ENCODE measurements around the gene OPCML. TPM values are rescaled to one million over a fixed set of nuclear protein-coding genes. Genes with fewer than 3 reads are reported as not detected.

OPCML gene
- total and polyA plus RNA-seq, 2 of the 13 experiments (the other 11 are each of a cell fraction or from before 2014, with no cell fraction given): not detected

GRCh38 chr11:133291780-133292179 is 240.5 kb downstream of the OPCML start:
- no peak overlapping the region for H3K27ac ChIP-seq (ENCODE audit: extremely low read length, insufficient read depth, low read length)
- DNase-seq (ENCODE audit: low spot score): no peak
- intact Hi-C loops (cut with micrococcal nuclease; ENCODE audit: unreplicated experiment) (no loop called here), in situ Hi-C loops (cut with HindIII; ENCODE audit: extremely low pct_ligation_motif_present, low pct_unique_long_range_greater_than_20kb) (no loop called here)
- H3K9ac ChIP-seq (ENCODE audit: insufficient read depth, low read depth, low read length): no peak overlapping the region
- no peaks in the 10 kb centered on the region for H3K36me3 ChIP-seq (replicated peaks in 1 of 2; ENCODE audit: control insufficient read depth in 1 of 2, insufficient read depth in 2 of 2, low read length in 2 of 2)
- H3K4me1 ChIP-seq (ENCODE audit: insufficient read depth, low read length): no peaks in the 10 kb centered on the region
- no TSS peak for BruUV-seq (replicated peaks)
- TF ChIP-seq ZNF660 (CRISPR knock-in tag; IDR thresholded peaks at IDR 0.05; ENCODE audit: borderline replicate concordance, low read depth) (no peak), MIXL1 (CRISPR knock-in tag; IDR thresholded peaks at IDR 0.05) (no peak), NRL (CRISPR knock-in tag; IDR thresholded peaks at IDR 0.05; ENCODE audit: borderline replicate concordance) (no peak), MAF1 (CRISPR knock-in tag; IDR thresholded peaks at IDR 0.05; ENCODE audit: borderline replicate concordance) (no peak), FOXC1 (CRISPR knock-in tag; IDR thresholded peaks at IDR 0.05; ENCODE audit: borderline replicate concordance) (no peak), ZNF335 (CRISPR knock-in tag; IDR thresholded peaks at IDR 0.05) (no peak), ZBTB8A (CRISPR knock-in tag; IDR thresholded peaks at IDR 0.05; ENCODE audit: borderline replicate concordance, low read depth) (no peak), CAMTA2 (CRISPR knock-in tag; IDR thresholded peaks at IDR 0.05; ENCODE audit: borderline replicate concordance) (no peak), GATAD2A (CRISPR knock-in tag; IDR thresholded peaks at IDR 0.05) (no peak), ZNF629 (CRISPR knock-in tag; conservative IDR thresholded peaks at IDR 0.05) (no peak), ZNF558 (CRISPR knock-in tag; IDR thresholded peaks at IDR 0.05; ENCODE audit: borderline replicate concordance) (no peak), NR3C1 (CRISPR knock-in tag; IDR thresholded peaks at IDR 0.05) (no peak), ZFP36L2 (CRISPR knock-in tag; IDR thresholded peaks at IDR 0.05) (no peak), SNAPC2 (CRISPR knock-in tag; IDR thresholded peaks at IDR 0.05) (no peak)
- TF ChIP-seq, protein P1, sequence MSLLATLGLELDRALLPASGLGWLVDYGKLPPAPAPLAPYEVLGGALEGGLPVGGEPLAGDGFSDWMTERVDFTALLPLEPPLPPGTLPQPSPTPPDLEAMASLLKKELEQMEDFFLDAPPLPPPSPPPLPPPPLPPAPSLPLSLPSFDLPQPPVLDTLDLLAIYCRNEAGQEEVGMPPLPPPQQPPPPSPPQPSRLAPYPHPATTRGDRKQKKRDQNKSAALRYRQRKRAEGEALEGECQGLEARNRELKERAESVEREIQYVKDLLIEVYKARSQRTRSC (CRISPR knock-in tag; IDR thresholded peaks at IDR 0.05; ENCODE audit: low read depth): no peak
- CTCF ChIA-PET (ENCODE audit: low intra/inter-chr PET ratio, low total read pairs): no interaction called here
- 1% methylated on average over 6 of the region's 7 CpGs for WGBS (ENCODE audit: low lambda C conversion rate)
- H4K20me1 ChIP-seq (ENCODE audit: insufficient read depth, low read length): no peaks in the 10 kb centered on the region
- POLR2A ChIA-PET: no interaction called here
- ATAC-seq: no peak
- H2AFZ ChIP-seq (ENCODE audit: low read length): no peak overlapping the region
- no peaks in the 10 kb centered on the region; a peak in 1 of 5 replicates for H3K27me3 ChIP-seq (ENCODE audit: control insufficient read depth in 1 of 2, insufficient read depth in 2 of 2, low read length in 2 of 2)
- FAIRE-seq: no peak
- H3K79me2 ChIP-seq (ENCODE audit: insufficient read depth, low read length): no peaks in the 10 kb centered on the region
- H3K9me3 ChIP-seq (ENCODE audit: low read length): no peaks in the 10 kb centered on the region
- no peak overlapping the region for H3K4me2 ChIP-seq (ENCODE audit: low read depth, low read length)
- no peak overlapping the region for H3K4me3 ChIP-seq (replicated peaks in 1 of 3; ENCODE audit: insufficient read depth in 1 of 3, low read depth in 2 of 3, low read length in 3 of 3)

Measured in HepG2 (cell line).